Testis (tissue), 3 donors: ENCODE measurements around the gene PRKCD. TPM values are rescaled to one million over a fixed set of nuclear protein-coding genes. Genes with fewer than 3 reads are reported as not detected.
A peak's percentile ranks its signal among the peaks of the same experiment; 100 is the strongest.

Experiments used
- DNase-seq: peaks from one replicate; pipeline ENCODE4 v3.0.0-alpha.2; 2019
- H3K27ac ChIP-seq, 2 donors: fragments of 200-600 bp; sonication (generic); one replicate each; pipeline ENCODE4 v1.5.1; 2019
- H3K27me3 ChIP-seq: fragments of 200-600 bp; sonication (generic); one replicate; pipeline ENCODE4 v1.5.1; 2019
- H3K36me3 ChIP-seq: fragments of 200-600 bp; sonication (generic); one replicate; pipeline ENCODE4 v1.5.1; 2017; ENCODE audit warnings: low read depth; ENCODE audit errors: missing control alignments
- H3K4me1 ChIP-seq: fragments of 200-600 bp; sonication (generic); one replicate; pipeline ENCODE4 v1.5.1; 2019
- H3K4me3 ChIP-seq, 2 donors: fragments of 200-600 bp; sonication (generic); one replicate each; pipeline ENCODE4 v1.5.1; 2017 to 2019
- H3K9me3 ChIP-seq: fragments of 200-600 bp; sonication (generic); one replicate; pipeline ENCODE4 v1.5.1; 2017
- CTCF ChIP-seq, 3 experiments: fragments of 450-650 bp in 2 of 3; fragments of 200-600 bp in 1 of 3; sonication (generic) in 1 of 3; IDR thresholded peaks; one replicate each; pipeline ENCODE4 v1.5.1; 2016 to 2019; ENCODE audit warnings: antibody characterized with exemption in 3 of 3, mild to moderate bottlenecking in 2 of 3, moderate library complexity in 1 of 3
- POLR2A ChIP-seq: fragments of 450-650 bp; IDR thresholded peaks from one replicate; pipeline ENCODE4 v1.6.1; 2017; ENCODE audit warnings: antibody characterized with exemption, mild to moderate bottlenecking, moderate library complexity
- WGBS, 2 donors: methylation state at CpG; one replicate each; pipeline ENCODE4 v1.1.5; 2018; 5-methylcytosine and 5-hydroxymethylcytosine counted together
- intact Hi-C: fragments of 100-400 bp; cut with DNase I; formaldehyde crosslinking; loops from one replicate; pipeline ENCODE4 v1.15.1; 2023; ENCODE audit warnings: low total_unique reads
- polyA plus RNA-seq: library from polyadenylated mRNA; stranded (reverse); fragments of 350-450 nt; fragmentation: Illumina TruSeq; extraction: RNeasy Lipid Tissue Mini Kit (QIAGEN cat#74804); gene quantifications from one replicate; pipeline ENCODE4 v1.2.3, GENCODE V29; 2014; ENCODE audit warnings: low read depth, low replicate concordance; ENCODE audit not compliant: insufficient read depth
- total RNA-seq, 2 donors: library from RNA; depleted of rRNA; stranded (reverse); fragments of >200 nt; gene quantifications; one replicate each; pipeline ENCODE4 v1.2.3, GENCODE V29; 2016

The PRKCD gene
- total and polyA plus RNA-seq, 3 donors from 2014 or later, result 36.3 to 44.5 (median 42.3) TPM

- TF ChIP-seq POLR2A (no peak), CTCF (IDR thresholded peaks at IDR 0.05) (no peak)
- peaks cover 6% of the 10 kb centered on the region for H3K4me1 ChIP-seq
- H3K27me3 ChIP-seq, result no peaks in the 10 kb centered on the region
- H3K27ac ChIP-seq, result peak overlapping the region in 1 of 2 donors; percentile 60
- H3K4me3 ChIP-seq, result no peak overlapping the region
- H3K36me3 ChIP-seq, result no peaks in the 10 kb centered on the region
- no peaks in the 10 kb centered on the region for H3K9me3 ChIP-seq
- 47 to 51% methylated on average over 11 of the region's 11 CpGs for WGBS, 2 donors
- peak; percentile 60 for DNase-seq
- intact Hi-C loops, result no loop called here
Observed at GRCh38 chr3:53193466-53194209, 32.6 kb downstream of the PRKCD start.

- Histone ChIP-seq H3K36me3 (no peaks in the 10 kb centered on the region), H3K9me3 (no peaks in the 10 kb centered on the region), H3K4me3 (no peak overlapping the region), H3K27me3 (no peaks in the 10 kb centered on the region), H3K4me1 (peaks cover 6% of the 10 kb centered on the region), H3K27ac (peak overlapping the region in 1 of 2 donors; percentile 60)
- intact Hi-C loops, result loop anchor here (5.0 kb wide), 1 partner anchor 82 kb away; no protein-coding TSS in a partner anchor
- DNase-seq, result peak; percentile 32
- no peak for TF ChIP-seq CTCF (IDR thresholded peaks at IDR 0.05)
- no peak for TF ChIP-seq POLR2A
- WGBS, 2 donors, result 59 to 67% methylated on average over 11 to 14 of the region's 14 CpGs
Observed at GRCh38 chr3:53194210-53195065, 33.4 kb downstream of the PRKCD start.

- Histone ChIP-seq H3K9me3 (no peaks in the 10 kb centered on the region), H3K4me3 (no peak overlapping the region), H3K27ac (no peak overlapping the region), H3K36me3 (no peaks in the 10 kb centered on the region), H3K4me1 (peaks cover 6% of the 10 kb centered on the region), H3K27me3 (no peaks in the 10 kb centered on the region)
- intact Hi-C loops, result loop anchor here (5.0 kb wide), 1 partner anchor 83 kb away; no protein-coding TSS in a partner anchor
- WGBS, 2 donors, result 87 to 90% methylated on average over 6 to 10 of the region's 10 CpGs
- no peak for TF ChIP-seq CTCF (IDR thresholded peaks at IDR 0.05)
- no peak for TF ChIP-seq POLR2A
- no peak for DNase-seq
Observed at GRCh38 chr3:53195066-53195450, 34.0 kb downstream of the PRKCD start.

- Histone ChIP-seq H3K36me3 (no peaks in the 10 kb centered on the region), H3K4me3 (no peak overlapping the region), H3K9me3 (no peaks in the 10 kb centered on the region), H3K27ac (no peak overlapping the region), H3K27me3 (no peaks in the 10 kb centered on the region), H3K4me1 (peaks cover 6% of the 10 kb centered on the region)
- TF ChIP-seq POLR2A (no peak), CTCF (IDR thresholded peaks at IDR 0.05) (peak; percentile 95 to 100 (median 98))
- intact Hi-C loops, result loop anchor here (5.0 kb wide), 1 partner anchor 84 kb away; no protein-coding TSS in a partner anchor
- 21 to 30% methylated on average over 26 to 36 of the region's 36 CpGs for WGBS, 2 donors
- peak; percentile 61 for DNase-seq
Observed at GRCh38 chr3:53195602-53196574, 34.9 kb downstream of the PRKCD start.
